CD4-positive, alpha-beta memory T cell (primary cell): ENCODE data around the gene PLEKHJ1. TPM values are rescaled to one million over a fixed set of nuclear protein-coding genes. Genes with fewer than 3 reads are reported as not detected.

Source experiments
- CTCF ChIA-PET: fragments of 350-600 bp; sonication (Branson Sonifier 250); formaldehyde crosslinking; loops from one replicate; lab custom pipeline; 2021; ENCODE audit warnings: inconsistent platforms; ENCODE audit not compliant: partially characterized antibody; lab: Charles Lee
- POLR2A ChIA-PET: fragments of 350-600 bp; sonication (Branson Sonifier 250); formaldehyde crosslinking; loops from one replicate; lab custom pipeline; 2021; ENCODE audit not compliant: partially characterized antibody; lab: Charles Lee
- DNase-seq, 5 donors: peaks; one replicate each; pipeline versions ENCODE4 v3.0.0 to v3.0.0-alpha.2; 2020 to 2022; ENCODE audit warnings: mixed read lengths in 1 of 5
- H3K27ac ChIP-seq: one replicate; pipeline ENCODE4 v1.7.0; 2013; ENCODE audit warnings: low read depth, low read length
- H3K27me3 ChIP-seq: 2 replicates; pipeline ENCODE4 v1.7.0; 2013; ENCODE audit warnings: mild to moderate bottlenecking, low read length, moderate library complexity; ENCODE audit not compliant: insufficient read depth
- H3K36me3 ChIP-seq: 2 replicates; pipeline ENCODE4 v1.7.0; 2013; ENCODE audit warnings: mild to moderate bottlenecking, low read length, moderate library complexity; ENCODE audit not compliant: insufficient read depth
- H3K4me1 ChIP-seq: 2 replicates; pipeline ENCODE4 v1.7.0; 2013; ENCODE audit warnings: mild to moderate bottlenecking, low read length, moderate library complexity; ENCODE audit not compliant: insufficient read depth
- H3K4me3 ChIP-seq, 2 donors: one replicate each; pipeline ENCODE4 v1.7.0; 2013; ENCODE audit warnings: low read length in 2 of 2, mild to moderate bottlenecking in 1 of 2
- H3K9me3 ChIP-seq, 2 donors: one replicate each; pipeline ENCODE4 v1.7.0; 2013; ENCODE audit warnings: low read length in 2 of 2, control low read depth in 1 of 2; ENCODE audit not compliant: control insufficient read depth in 1 of 2
- H3K27ac Mint-ChIP-seq, 7 donors: one replicate each; pipeline ENCODE4 v1.8.0; 2020 to 2021; ENCODE audit warnings: mixed read lengths in 7 of 7, mild to moderate bottlenecking in 6 of 7, inconsistent platforms in 3 of 7, moderate library complexity in 3 of 7
- H3K27me3 Mint-ChIP-seq, 2 donors: one replicate each; pipeline ENCODE4 v1.8.0; 2020 to 2021; ENCODE audit warnings: mixed read lengths in 2 of 2
- H3K36me3 Mint-ChIP-seq, 2 donors: one replicate each; pipeline ENCODE4 v1.8.0; 2020 to 2021; ENCODE audit warnings: mixed read lengths in 2 of 2, inconsistent platforms in 1 of 2, mild to moderate bottlenecking in 1 of 2
- H3K4me1 Mint-ChIP-seq, 4 donors: one replicate each; pipeline ENCODE4 v1.8.0; 2020 to 2021; ENCODE audit warnings: mixed read lengths in 4 of 4, mild to moderate bottlenecking in 1 of 4
- H3K4me3 Mint-ChIP-seq, 8 donors: one replicate each; pipeline ENCODE4 v1.8.0; 2020 to 2021; ENCODE audit warnings: mixed read lengths in 8 of 8, mild to moderate bottlenecking in 7 of 8, moderate library complexity in 6 of 8, inconsistent platforms in 3 of 8
- H3K9me3 Mint-ChIP-seq, 8 donors: one replicate each; pipeline ENCODE4 v1.8.0; 2020 to 2021; ENCODE audit warnings: mixed read lengths in 8 of 8, mild to moderate bottlenecking in 5 of 8, inconsistent platforms in 3 of 8, moderate library complexity in 1 of 8
- intact Hi-C: fragments of 100-400 bp; cut with micrococcal nuclease; formaldehyde crosslinking; loops from one replicate; pipeline ENCODE4 v1.15.1; 2023
- polyA plus RNA-seq, 2 donors: library from polyadenylated mRNA; unstranded; fragments of 300-500 nt; fragmentation: Illumina TruSeq; gene quantifications; one replicate each; pipeline ENCODE4 v1.2.3, GENCODE V29; 2021
- total RNA-seq, 2 experiments: library from RNA; stranded (reverse); gene quantifications; one replicate each; pipeline ENCODE4 v1.2.3, GENCODE V29; 2021

PLEKHJ1 gene
- total and polyA plus RNA-seq, 4 experiments from 2014 or later, result 64.9 to 119 (median 85.2) TPM

GRCh38 chr19:2237051-2237868 is 1.1 kb upstream of the PLEKHJ1 start:
- Histone ChIP-seq H3K9me3 (no peaks in the 10 kb centered on the region), H3K4me1 (peaks cover 69% of the 10 kb centered on the region), H3K36me3 (peaks cover 6% of the 10 kb centered on the region), H3K27me3 (no peaks in the 10 kb centered on the region), H3K4me3 (peak overlapping the region; percentile 38 to 88), H3K27ac (peak overlapping the region; percentile 98)
- peak overlapping the region; percentile 84 to 99 (median 97) for H3K27ac Mint-ChIP-seq
- CTCF ChIA-PET, result interaction anchor here (1.2 to 4.8 kb wide), 8 partner anchors 16 to 383 kb away, joined by 3 to 75 read pairs (median 8); no protein-coding TSS in a partner anchor
- peak overlapping the region; percentile 86 to 100 (median 98) for H3K4me3 Mint-ChIP-seq
- peaks cover 5 to 44% of the 10 kb centered on the region in 2 donors for H3K36me3 Mint-ChIP-seq
- H3K9me3 Mint-ChIP-seq, result peaks cover 0 to 5% (median 0%) of the 10 kb centered on the region in 8 donors
- intact Hi-C loops, result loop anchor here (5.0 kb wide), 1 partner anchor 240 kb away; the partner anchor contains the start of gene GADD45B
- POLR2A ChIA-PET, result interaction anchor here (0.9 to 10.5 kb wide), 6 partner anchors 19 to 381 kb away, joined by 3 to 325 read pairs (median 8); partner anchors contain the start of genes AMH, AP3D1, JSRP1 and TIMM13
- peaks cover 2 to 5% of the 10 kb centered on the region in 2 donors for H3K27me3 Mint-ChIP-seq
- peaks cover 39 to 74% (median 59%) of the 10 kb centered on the region in 4 donors for H3K4me1 Mint-ChIP-seq
- DNase-seq, result no peak

GRCh38 chr19:2236064-2236313 is 140 bp downstream of the PLEKHJ1 start:
- no peaks in the 10 kb centered on the region for H3K27me3 ChIP-seq
- no peaks in the 10 kb centered on the region for H3K9me3 ChIP-seq
- H3K27me3 Mint-ChIP-seq, result peaks cover 2 to 5% of the 10 kb centered on the region in 2 donors
- POLR2A ChIA-PET, result interaction anchor here (0.6 to 10.5 kb wide), 19 partner anchors 20 to 993 kb away, joined by 3 to 325 read pairs (median 4); partner anchors contain the start of genes AMH, AP3D1, GADD45B and JSRP1
- peak overlapping the region in 7 of 8 donors; percentile 95 to 99 (median 98) for H3K4me3 Mint-ChIP-seq
- H3K36me3 Mint-ChIP-seq, result peaks cover 5 to 40% of the 10 kb centered on the region in 2 donors
- H3K4me1 Mint-ChIP-seq, result peaks cover 35 to 62% (median 49%) of the 10 kb centered on the region in 4 donors
- intact Hi-C loops, result loop anchor here (1.0 to 5.0 kb wide), 11 partner anchors 17 to 241 kb away; partner anchors contain the start of genes AP3D1, GADD45B, IZUMO4 and LSM7
- peaks cover 57% of the 10 kb centered on the region for H3K4me1 ChIP-seq
- H3K27ac ChIP-seq, result peak overlapping the region; percentile 98
- H3K36me3 ChIP-seq, result peaks cover 6% of the 10 kb centered on the region
- H3K27ac Mint-ChIP-seq, result peak overlapping the region in 6 of 7 donors; percentile 97 to 99 (median 99)
- no peak for DNase-seq
- peaks cover 0 to 5% (median 0%) of the 10 kb centered on the region in 8 donors for H3K9me3 Mint-ChIP-seq
- CTCF ChIA-PET, result interaction anchor here (0.6 to 4.2 kb wide), 14 partner anchors 14 to 401 kb away, joined by 3 to 41 read pairs (median 4); partner anchors contain the start of genes AMH and AP3D1
- H3K4me3 ChIP-seq, result peak overlapping the region in 1 of 2 donors; percentile 88

- H3K36me3 ChIP-seq, result peaks cover 6% of the 10 kb centered on the region
- peaks cover 52% of the 10 kb centered on the region for H3K4me1 ChIP-seq
- peaks cover 0 to 5% (median 0%) of the 10 kb centered on the region in 8 donors for H3K9me3 Mint-ChIP-seq
- peak overlapping the region; percentile 89 to 99 (median 95) for H3K4me3 Mint-ChIP-seq
- H3K36me3 Mint-ChIP-seq, result peaks cover 5 to 38% of the 10 kb centered on the region in 2 donors
- peak overlapping the region; percentile 98 for H3K27ac ChIP-seq
- H3K4me3 ChIP-seq, result peak overlapping the region in 1 of 2 donors; percentile 88
- ChIA-PET CTCF (interaction anchor here (0.6 to 4.2 kb wide), 14 partner anchors 14 to 401 kb away, joined by 3 to 41 read pairs (median 4); partner anchors contain the start of genes AMH and AP3D1), POLR2A (interaction anchor here (0.6 to 10.5 kb wide), 20 partner anchors 20 to 994 kb away, joined by 3 to 325 read pairs (median 4); partner anchors contain the start of genes AMH, AP3D1, GADD45B and JSRP1)
- H3K27me3 Mint-ChIP-seq, result peaks cover 2 to 5% of the 10 kb centered on the region in 2 donors
- peak in 1 of 5 donors; percentile 24 for DNase-seq
- no peaks in the 10 kb centered on the region for H3K27me3 ChIP-seq
- peak overlapping the region; percentile 78 to 96 (median 89) for H3K27ac Mint-ChIP-seq
- H3K4me1 Mint-ChIP-seq, result peaks cover 31 to 57% (median 45%) of the 10 kb centered on the region in 4 donors
- no peaks in the 10 kb centered on the region for H3K9me3 ChIP-seq
- intact Hi-C loops, result loop anchor here (1.0 to 5.0 kb wide), 11 partner anchors 18 to 242 kb away; partner anchors contain the start of genes AP3D1, GADD45B, IZUMO4 and LSM7
These were observed 607 bp downstream of the PLEKHJ1 start for GRCh38 chr19:2235381-2236063.

GRCh38 chr19:2234996-2235380 is 1.1 kb downstream of the PLEKHJ1 start:
- peaks cover 28 to 52% (median 40%) of the 10 kb centered on the region in 4 donors for H3K4me1 Mint-ChIP-seq
- peaks cover 5 to 40% of the 10 kb centered on the region in 2 donors for H3K36me3 Mint-ChIP-seq

GRCh38 chr19:2233601-2234280 is 2.4 kb downstream of the PLEKHJ1 start:
- ChIA-PET CTCF (interaction anchor here (0.8 to 4.2 kb wide), 4 partner anchors 27 to 159 kb away, joined by 3 to 41 read pairs (median 17); no protein-coding TSS in a partner anchor), POLR2A (interaction anchor here (1.3 to 10.5 kb wide), 4 partner anchors 12 to 93 kb away, joined by 3 to 325 read pairs (median 128); partner anchors contain the start of genes AMH and JSRP1)
- no peak overlapping the region for H3K4me3 ChIP-seq
- Mint-ChIP-seq H3K27me3 (peaks cover 2 to 5% of the 10 kb centered on the region in 2 donors), H3K27ac (peak overlapping the region in 6 of 7 donors; percentile 34 to 88 (median 70)), H3K9me3 (peaks cover 0 to 5% (median 0%) of the 10 kb centered on the region in 8 donors), H3K4me3 (peak overlapping the region in 5 of 8 donors; percentile 61 to 99 (median 96)), H3K36me3 (peaks cover 7 to 41% of the 10 kb centered on the region in 2 donors), H3K4me1 (peaks cover 21 to 42% (median 31%) of the 10 kb centered on the region in 4 donors)
- H3K4me1 ChIP-seq, result peaks cover 34% of the 10 kb centered on the region
- DNase-seq, result no peak
- no peaks in the 10 kb centered on the region for H3K9me3 ChIP-seq
- H3K27ac ChIP-seq, result no peak overlapping the region
- no peaks in the 10 kb centered on the region for H3K27me3 ChIP-seq
- peaks cover 6% of the 10 kb centered on the region for H3K36me3 ChIP-seq
- intact Hi-C loops, result no loop called here

More at GRCh38 chr19:2234996-2235380, 1.1 kb downstream of the PLEKHJ1 start:
- Mint-ChIP-seq H3K27me3 (peaks cover 2 to 5% of the 10 kb centered on the region in 2 donors), H3K4me3 (peak overlapping the region; percentile 89 to 99 (median 95)), H3K9me3 (peaks cover 0 to 5% (median 0%) of the 10 kb centered on the region in 8 donors), H3K27ac (peak overlapping the region; percentile 57 to 96 (median 89))
- no peaks in the 10 kb centered on the region for H3K9me3 ChIP-seq
- peaks cover 6% of the 10 kb centered on the region for H3K36me3 ChIP-seq
- H3K4me3 ChIP-seq, result peak overlapping the region in 1 of 2 donors; percentile 88
- no peak for DNase-seq
- H3K27ac ChIP-seq, result peak overlapping the region; percentile 98
- ChIA-PET CTCF (interaction anchor here (1.3 to 4.2 kb wide), 7 partner anchors 23 to 157 kb away, joined by 3 to 41 read pairs (median 7); no protein-coding TSS in a partner anchor), POLR2A (interaction anchor here (0.7 to 10.5 kb wide), 9 partner anchors 21 to 388 kb away, joined by 3 to 325 read pairs (median 4); partner anchors contain the start of genes AMH and JSRP1)
- H3K4me1 ChIP-seq, result peaks cover 47% of the 10 kb centered on the region
- no peaks in the 10 kb centered on the region for H3K27me3 ChIP-seq
- intact Hi-C loops, result loop anchor here (5.0 kb wide), 1 partner anchor 242 kb away; the partner anchor contains the start of gene GADD45B
